ENCODE results near the gene CAMTA1.

Gene CAMTA1

GRCh38 chr1:7485826-7486225 lies 700.6 kb downstream of the CAMTA1 start:
- Histone ChIP-seq H2BK120ac (ENCODE audit: insufficient read depth, low read length, poor library complexity) (no peak overlapping the region), H3K23ac (ENCODE audit: low read length) (no peak overlapping the region), H3K79me2 (ENCODE audit: control insufficient read depth, insufficient read depth, low read length, poor library complexity) (no peaks in the 10 kb centered on the region), H4K12ac (ENCODE audit: low read depth, low read length) (no peak overlapping the region), H3K27ac (ENCODE audit: low read depth, low read length) (no peak overlapping the region), H2BK12ac (ENCODE audit: low read length) (no peak overlapping the region), H2BK5ac (ENCODE audit: low read depth, low read length, poor library complexity) (no peak overlapping the region), H3K27me3 (ENCODE audit: insufficient read depth, low read length) (no peaks in the 10 kb centered on the region), H3K4ac (ENCODE audit: low read depth, low read length) (no peak overlapping the region), H2AK5ac (ENCODE audit: low read length) (no peak overlapping the region), H3K4me1 (ENCODE audit: control insufficient read depth in 1 of 2, insufficient read depth in 2 of 2, low read length in 2 of 2) (no peaks in the 10 kb centered on the region), H4K91ac (ENCODE audit: low read depth, low read length) (no peak overlapping the region), H3K4me3 (ENCODE audit: low read depth, low read length) (no peak overlapping the region), H4K8ac (ENCODE audit: low read depth, low read length) (no peak overlapping the region), H3K9me3 (ENCODE audit: insufficient read depth, low read depth, low read length) (peaks cover 1% of the 10 kb centered on the region), H3K4me2 (ENCODE audit: low read length) (no peak overlapping the region), H3K9ac (ENCODE audit: low read length) (no peak overlapping the region), H3K14ac (ENCODE audit: low read length) (no peak overlapping the region), H2AFZ (ENCODE audit: insufficient read depth, low read length, poor library complexity) (no peak overlapping the region), H3K79me1 (ENCODE audit: low read length) (no peaks in the 10 kb centered on the region), H3K18ac (ENCODE audit: low read length) (no peak overlapping the region), H3K36me3 (ENCODE audit: control insufficient read depth in 1 of 2, insufficient read depth in 2 of 2, low read length in 2 of 2) (no peaks in the 10 kb centered on the region)
- no CpG with 5 or more reads among the region's 6 CpGs for WGBS (ENCODE audit: extremely low coverage, insufficient coverage, insufficient read length)
- no peak for DNase-seq

DNA sequence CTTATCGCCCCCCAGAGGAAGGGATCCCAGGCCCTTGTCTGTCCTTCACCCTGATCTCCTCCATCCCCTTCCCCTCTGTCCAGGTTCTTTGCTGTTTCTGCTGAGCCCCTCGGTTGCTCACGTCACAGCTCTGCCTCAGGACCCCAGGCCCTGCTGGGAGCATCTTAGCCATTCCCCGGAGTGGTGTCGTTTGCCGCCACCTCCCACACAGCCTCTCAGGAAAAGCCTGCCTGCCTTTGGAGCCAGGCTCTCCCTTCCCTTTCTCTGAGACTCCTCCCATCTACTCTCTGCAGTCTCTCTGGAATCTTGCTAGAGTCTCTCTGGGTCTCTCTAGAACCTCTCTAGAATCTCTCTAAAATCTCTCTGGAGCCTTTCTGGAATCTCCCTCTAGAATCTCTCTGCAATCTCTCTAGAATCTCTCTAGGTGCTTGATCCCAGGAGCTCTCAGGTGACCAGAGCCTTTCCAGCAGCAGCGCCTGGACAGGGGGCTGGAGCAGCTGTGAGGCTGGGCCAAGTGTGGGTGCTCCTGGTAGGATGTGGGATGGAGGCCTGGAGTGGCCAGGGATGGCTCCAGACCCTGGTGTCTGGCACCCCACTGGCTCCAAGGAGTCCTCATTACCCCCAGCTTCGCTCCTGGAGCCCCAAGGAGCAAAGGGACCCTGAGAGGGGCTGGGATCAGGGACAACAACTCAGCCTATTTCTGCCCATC lies 702.7 kb downstream of the CAMTA1 start:
- no peak overlapping the region for H2AK5ac ChIP-seq (ENCODE audit: low read length)
- no peak overlapping the region for H4K12ac ChIP-seq (ENCODE audit: low read depth, low read length)

GRCh38 chr1:7488475-7488842 lies 703.2 kb downstream of the CAMTA1 start:
- no peak for DNase-seq
- Histone ChIP-seq H2BK120ac (ENCODE audit: insufficient read depth, low read length, poor library complexity) (no peak overlapping the region), H3K4me2 (ENCODE audit: low read length) (no peak overlapping the region), H3K27ac (ENCODE audit: low read depth, low read length) (no peak overlapping the region), H3K4ac (ENCODE audit: low read depth, low read length) (no peak overlapping the region), H4K12ac (ENCODE audit: low read depth, low read length) (no peak overlapping the region), H4K8ac (ENCODE audit: low read depth, low read length) (no peak overlapping the region), H4K91ac (ENCODE audit: low read depth, low read length) (no peak overlapping the region), H3K9me3 (ENCODE audit: insufficient read depth, low read depth, low read length) (peaks cover 7% of the 10 kb centered on the region), H2AFZ (ENCODE audit: insufficient read depth, low read length, poor library complexity) (no peak overlapping the region), H2BK12ac (ENCODE audit: low read length) (no peak overlapping the region), H3K79me1 (ENCODE audit: low read length) (no peaks in the 10 kb centered on the region), H3K79me2 (ENCODE audit: control insufficient read depth, insufficient read depth, low read length, poor library complexity) (no peaks in the 10 kb centered on the region), H3K36me3 (ENCODE audit: control insufficient read depth in 1 of 2, insufficient read depth in 2 of 2, low read length in 2 of 2) (no peaks in the 10 kb centered on the region), H3K9ac (ENCODE audit: low read length) (no peak overlapping the region), H2AK5ac (ENCODE audit: low read length) (no peak overlapping the region), H2BK5ac (ENCODE audit: low read depth, low read length, poor library complexity) (no peak overlapping the region), H3K4me3 (ENCODE audit: low read depth, low read length) (no peak overlapping the region), H3K23ac (ENCODE audit: low read length) (no peak overlapping the region), H3K14ac (ENCODE audit: low read length) (no peak overlapping the region), H3K27me3 (ENCODE audit: insufficient read depth, low read length) (no peaks in the 10 kb centered on the region), H3K18ac (ENCODE audit: low read length) (no peak overlapping the region), H3K4me1 (ENCODE audit: control insufficient read depth in 1 of 2, insufficient read depth in 2 of 2, low read length in 2 of 2) (no peaks in the 10 kb centered on the region)
- WGBS (ENCODE audit: extremely low coverage, insufficient coverage, insufficient read length): no CpG with 5 or more reads among the region's 1 CpG

More for the DNA sequence above, 702.7 kb downstream of the CAMTA1 start:
- H2AFZ ChIP-seq (ENCODE audit: insufficient read depth, low read length, poor library complexity): no peak overlapping the region
- H4K8ac ChIP-seq (ENCODE audit: low read depth, low read length): no peak overlapping the region
- no peak overlapping the region for H2BK12ac ChIP-seq (ENCODE audit: low read length)
- no peak overlapping the region for H3K23ac ChIP-seq (ENCODE audit: low read length)
- H3K36me3 ChIP-seq (ENCODE audit: control insufficient read depth in 1 of 2, insufficient read depth in 2 of 2, low read length in 2 of 2): no peaks in the 10 kb centered on the region
- H3K4me1 ChIP-seq (ENCODE audit: control insufficient read depth in 1 of 2, insufficient read depth in 2 of 2, low read length in 2 of 2): no peaks in the 10 kb centered on the region
- no peak overlapping the region for H3K18ac ChIP-seq (ENCODE audit: low read length)
- H3K9ac ChIP-seq (ENCODE audit: low read length): no peak overlapping the region
- no peak overlapping the region for H3K14ac ChIP-seq (ENCODE audit: low read length)
- H3K79me1 ChIP-seq (ENCODE audit: low read length): no peaks in the 10 kb centered on the region
- no peak overlapping the region for H3K4me3 ChIP-seq (ENCODE audit: low read depth, low read length)
- H2BK120ac ChIP-seq (ENCODE audit: insufficient read depth, low read length, poor library complexity): no peak overlapping the region
- H3K79me2 ChIP-seq (ENCODE audit: control insufficient read depth, insufficient read depth, low read length, poor library complexity): no peaks in the 10 kb centered on the region
- H2BK5ac ChIP-seq (ENCODE audit: low read depth, low read length, poor library complexity): no peak overlapping the region
- no CpG with 5 or more reads among the region's 8 CpGs for WGBS (ENCODE audit: extremely low coverage, insufficient coverage, insufficient read length)
- peaks cover 5% of the 10 kb centered on the region for H3K9me3 ChIP-seq (ENCODE audit: insufficient read depth, low read depth, low read length)
- no peak overlapping the region for H3K27ac ChIP-seq (ENCODE audit: low read depth, low read length)
- H4K91ac ChIP-seq (ENCODE audit: low read depth, low read length): no peak overlapping the region
- no peaks in the 10 kb centered on the region for H3K27me3 ChIP-seq (ENCODE audit: insufficient read depth, low read length)
- no peak overlapping the region for H3K4ac ChIP-seq (ENCODE audit: low read depth, low read length)
- DNase-seq: no peak
- H3K4me2 ChIP-seq (ENCODE audit: low read length): no peak overlapping the region

- no peaks in the 10 kb centered on the region for H3K79me2 ChIP-seq (ENCODE audit: control insufficient read depth, insufficient read depth, low read length, poor library complexity)
- no peak overlapping the region for H3K9ac ChIP-seq (ENCODE audit: low read length)
- WGBS (ENCODE audit: extremely low coverage, insufficient coverage, insufficient read length): no CpG with 5 or more reads among the region's 13 CpGs
- H4K12ac ChIP-seq (ENCODE audit: low read depth, low read length): no peak overlapping the region
- no peak overlapping the region for H2AFZ ChIP-seq (ENCODE audit: insufficient read depth, low read length, poor library complexity)
- H4K8ac ChIP-seq (ENCODE audit: low read depth, low read length): no peak overlapping the region
- H3K36me3 ChIP-seq (ENCODE audit: control insufficient read depth in 1 of 2, insufficient read depth in 2 of 2, low read length in 2 of 2): no peaks in the 10 kb centered on the region
- H2AK5ac ChIP-seq (ENCODE audit: low read length): no peak overlapping the region
- H4K91ac ChIP-seq (ENCODE audit: low read depth, low read length): no peak overlapping the region
- no peak overlapping the region for H3K4ac ChIP-seq (ENCODE audit: low read depth, low read length)
- H3K23ac ChIP-seq (ENCODE audit: low read length): no peak overlapping the region
- no peak overlapping the region for H3K4me3 ChIP-seq (ENCODE audit: low read depth, low read length)
- H3K27ac ChIP-seq (ENCODE audit: low read depth, low read length): no peak overlapping the region
- H3K4me1 ChIP-seq (ENCODE audit: control insufficient read depth in 1 of 2, insufficient read depth in 2 of 2, low read length in 2 of 2): no peaks in the 10 kb centered on the region
- H3K18ac ChIP-seq (ENCODE audit: low read length): no peak overlapping the region
- DNase-seq: no peak
- no peak overlapping the region for H3K14ac ChIP-seq (ENCODE audit: low read length)
- H2BK5ac ChIP-seq (ENCODE audit: low read depth, low read length, poor library complexity): no peak overlapping the region
- H3K27me3 ChIP-seq (ENCODE audit: insufficient read depth, low read length): no peaks in the 10 kb centered on the region
- no peaks in the 10 kb centered on the region for H3K79me1 ChIP-seq (ENCODE audit: low read length)
- no peak overlapping the region for H2BK120ac ChIP-seq (ENCODE audit: insufficient read depth, low read length, poor library complexity)
- H2BK12ac ChIP-seq (ENCODE audit: low read length): no peak overlapping the region
- no peak overlapping the region for H3K4me2 ChIP-seq (ENCODE audit: low read length)
- H3K9me3 ChIP-seq (ENCODE audit: insufficient read depth, low read depth, low read length): peaks cover 7% of the 10 kb centered on the region
These were observed 704.3 kb downstream of the CAMTA1 start for GRCh38 chr1:7489586-7489985.
